ENCODE data around the gene LRP8. TPM values are rescaled to one million over a fixed set of nuclear protein-coding genes. Genes with fewer than 3 reads are reported as not detected.

The LRP8 gene
- total and polyA plus RNA-seq, 9 of the 15 experiments (the other 6 are each of a cell fraction or from before 2014, with no cell fraction given) = 7.1 to 56.1 (median 31.3) TPM

DNA sequence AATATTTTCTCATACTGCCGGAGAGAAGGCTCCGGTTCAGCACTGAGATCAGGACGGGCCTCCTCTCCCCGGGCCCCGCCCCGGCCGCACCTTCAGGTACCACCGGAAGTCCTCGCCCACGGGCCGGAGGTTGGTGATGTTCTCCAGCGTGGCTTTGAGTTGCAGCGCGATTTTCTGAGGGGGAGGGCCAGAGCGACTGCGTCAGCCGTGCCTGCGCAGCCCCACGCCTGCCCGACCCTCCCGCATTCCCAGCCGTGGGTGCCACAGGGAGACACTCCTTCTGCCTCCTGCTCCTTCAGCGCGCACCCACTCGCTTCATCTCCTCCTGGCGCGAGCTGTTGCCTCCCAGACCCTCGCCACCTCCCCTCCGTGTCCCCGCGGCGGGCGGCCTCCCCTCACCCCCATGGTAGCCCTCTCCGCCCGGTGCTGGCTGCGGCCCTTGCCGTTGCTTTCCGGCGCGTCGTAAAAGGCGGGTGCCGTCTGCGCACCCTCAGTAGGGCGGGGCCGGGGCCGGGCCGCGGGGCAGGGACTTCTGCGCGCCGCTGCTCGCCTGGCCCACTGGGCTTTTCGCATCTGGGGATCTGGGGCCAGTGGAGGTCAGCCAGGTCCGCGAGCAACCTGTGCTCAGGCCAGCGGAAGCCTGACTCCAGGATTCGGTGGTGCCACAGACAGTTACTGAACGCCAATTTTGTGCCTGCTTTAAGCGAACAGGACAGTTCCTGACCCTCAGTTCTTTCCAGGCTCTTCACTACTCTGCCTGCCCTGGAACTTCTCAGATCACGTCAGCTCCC, 107.5 kb downstream of the LRP8 start, which contains the start of gene CZIB (continued):
- TF ChIP-seq, protein P1, sequence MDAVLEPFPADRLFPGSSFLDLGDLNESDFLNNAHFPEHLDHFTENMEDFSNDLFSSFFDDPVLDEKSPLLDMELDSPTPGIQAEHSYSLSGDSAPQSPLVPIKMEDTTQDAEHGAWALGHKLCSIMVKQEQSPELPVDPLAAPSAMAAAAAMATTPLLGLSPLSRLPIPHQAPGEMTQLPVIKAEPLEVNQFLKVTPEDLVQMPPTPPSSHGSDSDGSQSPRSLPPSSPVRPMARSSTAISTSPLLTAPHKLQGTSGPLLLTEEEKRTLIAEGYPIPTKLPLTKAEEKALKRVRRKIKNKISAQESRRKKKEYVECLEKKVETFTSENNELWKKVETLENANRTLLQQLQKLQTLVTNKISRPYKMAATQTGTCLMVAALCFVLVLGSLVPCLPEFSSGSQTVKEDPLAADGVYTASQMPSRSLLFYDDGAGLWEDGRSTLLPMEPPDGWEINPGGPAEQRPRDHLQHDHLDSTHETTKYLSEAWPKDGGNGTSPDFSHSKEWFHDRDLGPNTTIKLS (IDR thresholded peaks at IDR 0.05; ENCODE audit: borderline replicate concordance, low read depth) = peak; percentile 93
- peak; percentile 76 for TF ChIP-seq MEIS2 (IDR thresholded peaks at IDR 0.05; ENCODE audit: partially characterized antibody)
- no peak for TF ChIP-seq TCF7L2 (IDR thresholded peaks at IDR 0.05; ENCODE audit: low read depth, low read length)
- TF ChIP-seq, protein P2, sequence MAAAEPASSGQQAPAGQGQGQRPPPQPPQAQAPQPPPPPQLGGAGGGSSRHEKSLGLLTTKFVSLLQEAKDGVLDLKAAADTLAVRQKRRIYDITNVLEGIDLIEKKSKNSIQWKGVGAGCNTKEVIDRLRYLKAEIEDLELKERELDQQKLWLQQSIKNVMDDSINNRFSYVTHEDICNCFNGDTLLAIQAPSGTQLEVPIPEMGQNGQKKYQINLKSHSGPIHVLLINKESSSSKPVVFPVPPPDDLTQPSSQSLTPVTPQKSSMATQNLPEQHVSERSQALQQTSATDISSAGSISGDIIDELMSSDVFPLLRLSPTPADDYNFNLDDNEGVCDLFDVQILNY (CRISPR knock-in tag; IDR thresholded peaks at IDR 0.05) = no peak
- no peak for TF ChIP-seq CEBPB (tag; IDR thresholded peaks at IDR 0.05)
- TF ChIP-seq, protein P3, sequence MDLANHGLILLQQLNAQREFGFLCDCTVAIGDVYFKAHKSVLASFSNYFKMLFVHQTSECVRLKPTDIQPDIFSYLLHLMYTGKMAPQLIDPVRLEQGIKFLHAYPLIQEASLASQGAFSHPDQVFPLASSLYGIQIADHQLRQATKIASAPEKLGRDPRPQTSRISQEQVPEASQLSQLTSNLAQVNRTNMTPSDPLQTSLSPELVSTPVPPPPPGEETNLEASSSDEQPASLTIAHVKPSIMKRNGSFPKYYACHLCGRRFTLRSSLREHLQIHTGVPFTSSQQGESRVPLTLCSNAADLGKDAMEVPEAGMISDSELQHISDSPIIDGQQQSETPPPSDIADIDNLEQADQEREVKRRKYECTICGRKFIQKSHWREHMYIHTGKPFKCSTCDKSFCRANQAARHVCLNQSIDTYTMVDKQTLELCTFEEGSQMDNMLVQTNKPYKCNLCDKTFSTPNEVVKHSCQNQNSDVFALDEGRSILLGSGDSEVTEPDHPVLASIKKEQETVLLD (IDR thresholded peaks at IDR 0.05) = peak; percentile 96
- no peak for TF ChIP-seq PHB2 (IDR thresholded peaks at IDR 0.05; ENCODE audit: low read depth)
- peak; percentile 34 for TF ChIP-seq NCOR1 (IDR thresholded peaks at IDR 0.05)
- TF ChIP-seq, protein P4, sequence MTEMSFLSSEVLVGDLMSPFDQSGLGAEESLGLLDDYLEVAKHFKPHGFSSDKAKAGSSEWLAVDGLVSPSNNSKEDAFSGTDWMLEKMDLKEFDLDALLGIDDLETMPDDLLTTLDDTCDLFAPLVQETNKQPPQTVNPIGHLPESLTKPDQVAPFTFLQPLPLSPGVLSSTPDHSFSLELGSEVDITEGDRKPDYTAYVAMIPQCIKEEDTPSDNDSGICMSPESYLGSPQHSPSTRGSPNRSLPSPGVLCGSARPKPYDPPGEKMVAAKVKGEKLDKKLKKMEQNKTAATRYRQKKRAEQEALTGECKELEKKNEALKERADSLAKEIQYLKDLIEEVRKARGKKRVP (CRISPR knock-in tag; IDR thresholded peaks at IDR 0.05) = peak; percentile 51; the same call in 1 of the 2 replicates
- TF ChIP-seq MBD2 (IDR thresholded peaks at IDR 0.05; ENCODE audit: borderline replicate concordance, low read depth) = peak; percentile 91
- TF ChIP-seq HDAC3 (IDR thresholded peaks at IDR 0.05; ENCODE audit: borderline replicate concordance, partially characterized antibody) = no peak
- no peak for TF ChIP-seq NCOA4 (IDR thresholded peaks at IDR 0.05; ENCODE audit: partially characterized antibody)
- TF ChIP-seq, protein P5, sequence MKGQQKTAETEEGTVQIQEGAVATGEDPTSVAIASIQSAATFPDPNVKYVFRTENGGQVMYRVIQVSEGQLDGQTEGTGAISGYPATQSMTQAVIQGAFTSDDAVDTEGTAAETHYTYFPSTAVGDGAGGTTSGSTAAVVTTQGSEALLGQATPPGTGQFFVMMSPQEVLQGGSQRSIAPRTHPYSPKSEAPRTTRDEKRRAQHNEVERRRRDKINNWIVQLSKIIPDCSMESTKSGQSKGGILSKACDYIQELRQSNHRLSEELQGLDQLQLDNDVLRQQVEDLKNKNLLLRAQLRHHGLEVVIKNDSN (CRISPR knock-in tag; IDR thresholded peaks at IDR 0.05) = no peak
- TF ChIP-seq ZNF589 (CRISPR knock-in tag; IDR thresholded peaks at IDR 0.05; ENCODE audit: low read depth) = no peak
- 0 out of 2 replicates have a peak, but pooled peaks have one; percentile 63 for TF ChIP-seq ZFPM2 (CRISPR knock-in tag; IDR thresholded peaks at IDR 0.05)
- peak; percentile 89; the same call in 1 of the 2 replicates for TF ChIP-seq LARP7 (IDR thresholded peaks at IDR 0.05)
- TF ChIP-seq KAT7 (CRISPR knock-in tag; IDR thresholded peaks at IDR 0.05; ENCODE audit: borderline replicate concordance) = peak; percentile 82; the same call in 1 of the 2 replicates
- TF ChIP-seq, protein P6, sequence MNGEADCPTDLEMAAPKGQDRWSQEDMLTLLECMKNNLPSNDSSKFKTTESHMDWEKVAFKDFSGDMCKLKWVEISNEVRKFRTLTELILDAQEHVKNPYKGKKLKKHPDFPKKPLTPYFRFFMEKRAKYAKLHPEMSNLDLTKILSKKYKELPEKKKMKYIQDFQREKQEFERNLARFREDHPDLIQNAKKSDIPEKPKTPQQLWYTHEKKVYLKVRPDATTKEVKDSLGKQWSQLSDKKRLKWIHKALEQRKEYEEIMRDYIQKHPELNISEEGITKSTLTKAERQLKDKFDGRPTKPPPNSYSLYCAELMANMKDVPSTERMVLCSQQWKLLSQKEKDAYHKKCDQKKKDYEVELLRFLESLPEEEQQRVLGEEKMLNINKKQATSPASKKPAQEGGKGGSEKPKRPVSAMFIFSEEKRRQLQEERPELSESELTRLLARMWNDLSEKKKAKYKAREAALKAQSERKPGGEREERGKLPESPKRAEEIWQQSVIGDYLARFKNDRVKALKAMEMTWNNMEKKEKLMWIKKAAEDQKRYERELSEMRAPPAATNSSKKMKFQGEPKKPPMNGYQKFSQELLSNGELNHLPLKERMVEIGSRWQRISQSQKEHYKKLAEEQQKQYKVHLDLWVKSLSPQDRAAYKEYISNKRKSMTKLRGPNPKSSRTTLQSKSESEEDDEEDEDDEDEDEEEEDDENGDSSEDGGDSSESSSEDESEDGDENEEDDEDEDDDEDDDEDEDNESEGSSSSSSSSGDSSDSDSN (IDR thresholded peaks at IDR 0.05; ENCODE audit: borderline replicate concordance in 1 of 2, low read depth in 2 of 2, low read length in 2 of 2) = peak in 1 of 2 experiments; percentile 68; a peak in 1 of 4 replicates
- TF ChIP-seq DDX20 (tag; IDR thresholded peaks at IDR 0.05; ENCODE audit: low read depth) = no peak

Data from K562 (cell line).